Thymus (tissue), 11 donors: Measurements from ENCODE around the gene OR5B21. TPM values are rescaled to one million over a fixed set of nuclear protein-coding genes. Genes with fewer than 3 reads are reported as not detected.
A peak's percentile ranks its signal among the peaks of the same experiment; 100 is the strongest.

ENCODE experiments used
- DNase-seq, 9 donors: peaks; one replicate each; pipeline ENCODE4 v3.0.0-alpha.2; 2013; ENCODE audit warnings: low spot score in 9 of 9, low read depth in 6 of 9, missing footprints in 1 of 9
- H3K27ac ChIP-seq, 2 donors: one replicate each; pipeline ENCODE4 v1.5.1; 2013; ENCODE audit warnings: control low read depth in 1 of 2, low read depth in 1 of 2, low read length in 1 of 2, mild to moderate bottlenecking in 1 of 2, moderate library complexity in 1 of 2
- H3K27me3 ChIP-seq, 2 donors: one replicate each; pipeline ENCODE4 v1.5.1; 2013; ENCODE audit warnings: low read length in 1 of 2; ENCODE audit not compliant: control insufficient read depth in 2 of 2, insufficient read depth in 1 of 2
- H3K36me3 ChIP-seq, 2 donors: one replicate each; pipeline ENCODE4 v1.5.1; 2013; ENCODE audit warnings: low read length in 1 of 2, mild to moderate bottlenecking in 1 of 2, moderate library complexity in 1 of 2; ENCODE audit not compliant: control insufficient read depth in 2 of 2, insufficient read depth in 2 of 2
- H3K4me1 ChIP-seq, 2 donors: one replicate each; pipeline ENCODE4 v1.5.1; 2013; ENCODE audit warnings: low read length in 2 of 2; ENCODE audit not compliant: control insufficient read depth in 2 of 2, insufficient read depth in 2 of 2
- H3K4me3 ChIP-seq, 2 donors: one replicate each; pipeline ENCODE4 v1.5.1; 2013; ENCODE audit warnings: low read length in 2 of 2, control low read depth in 1 of 2, mild to moderate bottlenecking in 1 of 2
- H3K9me3 ChIP-seq, 2 donors: one replicate each; pipeline ENCODE4 v1.5.1; 2013; ENCODE audit warnings: low read length in 1 of 2, mild to moderate bottlenecking in 1 of 2; ENCODE audit not compliant: control insufficient read depth in 2 of 2, insufficient read depth in 1 of 2
- WGBS: extraction: QIAGEN DNeasy Blood & Tissue Kit; methylation state at CpG from one replicate; pipeline ENCODE4 v1.1.7; 2013; 5-methylcytosine and 5-hydroxymethylcytosine counted together
- polyA plus RNA-seq: library from polyadenylated mRNA; stranded (reverse); fragments of 200-250 nt; gene quantifications from one replicate; pipeline ENCODE4 v1.2.3, GENCODE V29; 2013
- total RNA-seq: library from RNA; stranded (reverse); fragments of 120-200 nt; gene quantifications from one replicate; pipeline ENCODE4 v1.2.4, GENCODE V29; 2013
- donor health status: healthy.

OR5B21 gene
- total and polyA plus RNA-seq, 2 donors: not detected

DNA sequence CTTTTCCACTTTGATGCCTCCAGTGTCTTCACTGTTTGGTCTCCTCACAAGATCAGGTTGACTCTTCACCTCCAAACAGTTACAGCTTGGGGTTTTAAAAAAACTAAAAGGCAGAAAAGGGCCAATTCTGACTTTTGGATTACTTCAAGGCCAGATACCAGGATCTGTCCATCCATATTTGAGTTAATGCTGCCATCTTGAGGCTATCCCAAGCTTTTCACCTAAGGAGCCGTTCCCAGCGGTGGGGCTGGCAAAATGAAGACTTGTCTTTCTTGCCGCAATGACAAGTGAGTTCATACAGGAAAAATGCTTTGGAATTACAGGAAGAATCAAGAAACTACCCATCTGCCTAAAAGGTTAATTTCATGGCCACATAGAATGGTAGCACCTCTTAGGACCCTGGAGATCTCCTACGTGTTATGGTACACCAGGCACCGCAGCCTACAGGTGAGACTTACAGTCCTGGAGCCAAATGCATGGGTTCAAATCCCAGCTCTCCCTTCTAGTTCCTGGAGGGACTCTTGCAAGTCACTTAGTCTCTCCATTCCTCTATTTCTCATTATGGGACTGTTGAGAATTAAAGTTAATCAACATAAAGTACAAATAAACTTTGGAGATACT lies 6.0 kb upstream of the OR5B21 start:
- Histone ChIP-seq H3K27me3 (no peaks in the 10 kb centered on the region), H3K27ac (no peak overlapping the region), H3K36me3 (no peaks in the 10 kb centered on the region), H3K4me1 (no peaks in the 10 kb centered on the region), H3K4me3 (no peak overlapping the region), H3K9me3 (no peaks in the 10 kb centered on the region)
- 53% methylated on average over 5 of the region's 5 CpGs for WGBS
- peak in 2 of 9 donors; percentile 8 to 31 for DNase-seq

DNA sequence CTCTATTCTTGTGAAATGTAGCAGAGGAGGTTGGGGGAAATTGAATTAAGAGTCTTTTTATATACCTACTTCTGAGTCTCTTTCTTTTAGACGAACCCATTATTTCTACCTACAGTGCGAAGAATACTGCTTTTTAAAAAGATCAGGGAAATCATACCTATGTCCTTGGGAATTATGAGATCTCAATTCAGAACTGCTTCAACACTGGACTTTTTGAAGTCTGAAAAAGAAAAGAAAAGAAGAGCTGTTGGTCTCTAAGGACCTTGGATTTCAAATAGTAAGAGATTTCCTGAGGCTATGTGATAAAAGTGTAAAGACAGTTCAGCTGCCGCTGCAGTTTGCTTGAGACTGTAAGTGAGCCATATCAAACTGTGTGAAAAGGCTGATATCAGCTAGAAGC lies 3.7 kb upstream of the OR5B21 start:
- no peak for DNase-seq
- no peaks in the 10 kb centered on the region for H3K4me1 ChIP-seq
- H3K9me3 ChIP-seq: no peaks in the 10 kb centered on the region
- H3K4me3 ChIP-seq: no peak overlapping the region
- no peaks in the 10 kb centered on the region for H3K36me3 ChIP-seq
- no peaks in the 10 kb centered on the region for H3K27me3 ChIP-seq
- WGBS: 96% methylated on average over 3 of the region's 3 CpGs
- H3K27ac ChIP-seq: no peak overlapping the region

DNA sequence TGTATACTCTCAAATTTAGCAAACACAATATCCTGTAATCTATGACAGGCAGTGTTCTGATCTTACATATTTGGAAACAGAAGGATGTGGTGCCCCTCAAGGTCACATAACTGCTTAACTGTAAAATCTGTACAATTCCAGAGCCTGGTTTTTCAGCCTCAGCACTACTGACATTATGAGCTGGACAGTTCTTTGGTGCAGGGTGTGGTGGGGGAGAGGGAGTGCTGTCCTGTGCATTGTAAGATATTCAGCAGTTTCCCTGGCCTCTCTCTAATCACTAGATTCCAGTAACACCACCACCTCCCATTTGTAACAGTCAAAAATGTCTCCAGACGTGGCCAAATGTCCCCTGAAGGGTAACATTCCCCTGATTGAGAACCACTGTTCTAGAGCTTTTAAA lies 1.8 kb upstream of the OR5B21 start:
- H3K27ac ChIP-seq: no peak overlapping the region
- no peaks in the 10 kb centered on the region for H3K36me3 ChIP-seq
- H3K9me3 ChIP-seq: no peaks in the 10 kb centered on the region
- H3K4me1 ChIP-seq: no peaks in the 10 kb centered on the region
- no peak for DNase-seq
- H3K4me3 ChIP-seq: no peak overlapping the region
- WGBS: 86% methylated on average over 1 of the region's 1 CpG
- H3K27me3 ChIP-seq: no peaks in the 10 kb centered on the region

DNA sequence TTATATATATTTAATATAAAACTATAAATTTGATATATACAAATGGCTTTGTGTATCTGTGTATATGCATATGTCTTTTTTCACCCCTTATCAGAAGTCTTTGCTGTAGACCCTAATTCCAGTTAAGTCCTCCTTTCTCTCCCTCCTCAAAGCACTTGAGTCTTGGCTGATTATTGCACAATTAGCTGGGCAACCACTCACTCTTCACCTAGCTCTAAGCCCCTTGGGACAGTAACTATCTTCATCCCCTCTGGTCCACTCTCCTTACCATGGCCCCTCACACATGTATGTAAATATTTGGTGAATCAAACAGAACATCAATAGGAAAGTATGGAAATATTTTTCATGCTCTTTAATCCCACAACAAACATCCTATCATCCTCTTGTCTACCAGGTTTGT lies 909 bp upstream of the OR5B21 start:
- Histone ChIP-seq H3K27ac (no peak overlapping the region), H3K4me1 (no peaks in the 10 kb centered on the region), H3K27me3 (no peaks in the 10 kb centered on the region), H3K36me3 (no peaks in the 10 kb centered on the region), H3K4me3 (no peak overlapping the region), H3K9me3 (no peaks in the 10 kb centered on the region)
- DNase-seq: no peak

DNA sequence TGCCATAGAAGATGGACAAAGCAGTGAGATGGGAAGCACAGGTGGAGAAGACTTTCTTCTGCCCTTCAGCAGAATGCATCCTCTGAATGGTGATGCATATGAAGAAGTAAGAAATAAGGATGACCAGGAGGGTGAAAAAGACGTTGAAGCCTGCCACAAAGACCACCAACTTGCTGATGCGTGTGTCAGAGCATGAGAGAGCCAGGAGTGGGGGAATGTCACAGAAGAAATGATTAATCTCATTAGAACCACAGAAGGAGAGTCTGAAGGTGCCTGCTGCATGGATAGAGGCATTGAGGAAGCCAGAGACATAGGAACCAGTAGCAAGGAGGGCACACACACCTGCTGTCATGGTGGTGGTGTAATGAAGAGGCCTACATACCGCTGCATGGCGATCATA lies 550 bp downstream of the OR5B21 start:
- Histone ChIP-seq H3K27ac (no peak overlapping the region), H3K4me1 (no peaks in the 10 kb centered on the region), H3K27me3 (no peaks in the 10 kb centered on the region), H3K9me3 (no peaks in the 10 kb centered on the region), H3K36me3 (no peaks in the 10 kb centered on the region), H3K4me3 (no peak overlapping the region)
- no peak for DNase-seq
- 96% methylated on average over 4 of the region's 4 CpGs for WGBS

DNA sequence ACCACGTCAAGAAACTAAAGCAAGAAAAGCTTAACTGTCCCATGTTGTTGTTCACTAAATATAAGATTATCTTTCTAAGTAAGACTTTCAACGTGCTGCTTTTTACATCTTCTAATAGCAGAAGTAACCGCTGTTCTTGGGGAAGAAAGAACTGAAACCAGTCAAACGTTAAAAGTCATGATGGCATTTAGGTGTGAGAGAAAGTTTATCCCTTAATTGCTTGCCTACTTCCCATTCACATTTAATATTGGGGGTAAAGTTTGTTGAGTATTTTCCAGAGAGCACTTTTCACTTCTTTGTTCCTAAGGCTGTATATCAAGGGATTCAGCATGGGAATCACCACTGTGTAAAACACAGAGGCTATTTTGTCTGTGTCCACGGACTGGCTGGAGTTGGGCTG lies 970 bp downstream of the OR5B21 start:
- Histone ChIP-seq H3K27ac (no peak overlapping the region), H3K4me3 (no peak overlapping the region), H3K36me3 (no peaks in the 10 kb centered on the region), H3K27me3 (no peaks in the 10 kb centered on the region), H3K9me3 (no peaks in the 10 kb centered on the region), H3K4me1 (no peaks in the 10 kb centered on the region)
- WGBS: 84% methylated on average over 5 of the region's 5 CpGs
- DNase-seq: no peak

DNA sequence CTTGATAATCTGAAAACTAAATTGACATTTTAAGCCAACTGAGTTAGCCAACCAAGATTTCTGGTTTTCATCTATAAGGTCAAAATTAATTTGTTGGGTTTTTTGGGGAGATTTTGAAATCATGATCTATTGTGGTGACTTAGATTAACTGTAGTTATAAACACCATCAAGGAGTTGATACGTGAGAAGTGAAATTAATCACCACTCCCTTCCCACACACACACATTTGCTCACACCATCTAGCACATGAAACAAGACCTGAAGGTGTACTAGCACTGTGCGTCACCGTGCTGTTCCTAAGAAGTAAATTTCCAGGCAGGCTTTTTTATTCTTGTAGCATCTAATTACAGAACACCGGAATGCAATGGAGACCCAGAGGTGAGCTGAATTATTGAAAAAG lies 2.1 kb downstream of the OR5B21 start:
- WGBS: 92% methylated on average over 4 of the region's 4 CpGs
- Histone ChIP-seq H3K9me3 (no peaks in the 10 kb centered on the region), H3K36me3 (no peaks in the 10 kb centered on the region), H3K27me3 (no peaks in the 10 kb centered on the region), H3K27ac (no peak overlapping the region), H3K4me1 (no peaks in the 10 kb centered on the region), H3K4me3 (no peak overlapping the region)
- no peak for DNase-seq

DNA sequence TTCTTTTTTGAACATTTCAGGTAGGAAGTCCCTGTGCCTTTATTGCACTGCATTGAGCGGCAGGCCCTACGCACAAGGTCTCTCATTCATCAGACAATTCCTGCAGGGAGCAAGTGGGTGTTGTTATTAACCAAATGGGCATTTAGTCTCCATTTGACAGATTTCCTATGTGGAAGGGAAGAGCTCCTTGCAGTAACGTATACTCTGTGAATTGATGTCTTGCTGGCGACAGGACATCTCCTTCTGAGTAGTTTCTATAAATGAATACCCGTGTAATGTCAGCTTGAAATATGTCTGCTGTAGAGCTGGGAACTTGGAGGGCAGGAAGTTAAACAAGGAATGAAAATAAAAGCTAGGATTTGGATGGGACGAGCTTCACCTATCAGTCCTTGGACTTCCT lies 3.7 kb downstream of the OR5B21 start:
- H3K36me3 ChIP-seq: no peaks in the 10 kb centered on the region
- H3K9me3 ChIP-seq: no peaks in the 10 kb centered on the region
- no peaks in the 10 kb centered on the region for H3K4me1 ChIP-seq
- H3K27ac ChIP-seq: no peak overlapping the region
- no peak overlapping the region for H3K4me3 ChIP-seq
- no peaks in the 10 kb centered on the region for H3K27me3 ChIP-seq
- no peak for DNase-seq
- WGBS: 95% methylated on average over 6 of the region's 6 CpGs

DNA sequence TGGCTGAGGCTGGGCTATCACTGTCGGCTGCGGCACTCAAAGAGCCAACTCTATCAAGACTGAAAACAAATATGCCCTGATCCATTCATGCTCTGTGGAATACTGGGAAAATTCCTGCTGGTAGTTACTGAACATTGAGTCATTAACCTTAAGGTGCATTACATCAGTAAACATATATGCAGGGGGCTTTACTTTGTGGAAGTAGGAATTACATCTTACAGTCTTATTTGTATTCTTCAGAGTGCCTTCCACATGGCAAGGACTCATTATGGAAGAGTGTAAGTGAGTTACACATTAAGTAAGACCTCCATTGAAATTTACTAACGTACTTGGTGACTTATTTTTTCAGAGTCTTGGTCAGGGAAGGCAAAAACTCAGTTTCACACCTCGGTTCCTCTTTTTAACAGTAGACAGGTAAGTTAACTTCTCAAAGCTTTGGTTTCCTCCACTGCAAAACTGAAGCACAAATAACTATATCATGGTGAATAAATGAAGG lies 4.5 kb downstream of the OR5B21 start:
- no peak for DNase-seq
- Histone ChIP-seq H3K36me3 (no peaks in the 10 kb centered on the region), H3K27me3 (no peaks in the 10 kb centered on the region), H3K4me1 (peaks cover 2% of the 10 kb centered on the region in 2 donors), H3K9me3 (no peaks in the 10 kb centered on the region), H3K27ac (no peak overlapping the region), H3K4me3 (no peak overlapping the region)
- 93% methylated on average over 4 of the region's 4 CpGs for WGBS

DNA sequence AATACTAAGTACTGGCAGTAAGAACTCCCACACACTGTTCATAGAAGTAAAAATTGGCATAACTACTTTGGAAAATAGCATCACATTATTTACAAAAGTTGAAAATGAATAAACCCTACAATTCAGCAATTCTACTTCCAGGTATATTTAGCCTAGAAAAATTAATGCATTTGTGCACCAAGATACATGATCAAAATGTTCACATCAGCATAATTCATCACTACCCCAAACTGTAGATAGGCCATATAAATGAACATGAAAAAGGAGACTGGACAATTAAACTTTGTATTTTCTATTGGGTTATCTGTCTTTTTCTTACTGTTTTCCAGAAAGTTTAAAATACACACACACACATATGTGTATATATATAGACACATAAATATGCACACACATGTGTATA lies 5.9 kb downstream of the OR5B21 start:
- H3K4me3 ChIP-seq: no peak overlapping the region
- H3K27me3 ChIP-seq: no peaks in the 10 kb centered on the region
- H3K9me3 ChIP-seq: no peaks in the 10 kb centered on the region
- DNase-seq: no peak
- H3K4me1 ChIP-seq: peaks cover 5 to 9% of the 10 kb centered on the region in 2 donors
- H3K27ac ChIP-seq: no peak overlapping the region
- H3K36me3 ChIP-seq: no peaks in the 10 kb centered on the region
